GM12878 (cell line): ENCODE results near the gene TXNL4A. TPM values are rescaled to one million over a fixed set of nuclear protein-coding genes. Genes with fewer than 3 reads are reported as not detected.

Experiments
- ASH2L ChIP-seq: fragments of 300-600, 200-600 bp; sonication (generic); IDR thresholded peaks from 2 replicates; pipeline ENCODE4 v1.6.1; 2017; ENCODE audit warnings: low read depth, mild to moderate bottlenecking, borderline replicate concordance
- BACH1 ChIP-seq: fragments of 450-650 bp; IDR thresholded peaks from 2 replicates; pipeline ENCODE4 v1.6.1; 2017; ENCODE audit warnings: mild to moderate bottlenecking, borderline replicate concordance
- BMI1 ChIP-seq: fragments of 450-650 bp; IDR thresholded peaks from 2 replicates; pipeline ENCODE4 v1.6.1; 2016; ENCODE audit warnings: mild to moderate bottlenecking, moderate library complexity, borderline replicate concordance
- CREM ChIP-seq: IDR thresholded peaks from 2 replicates; pipeline ENCODE4 v1.6.1; 2014; ENCODE audit warnings: antibody characterized with exemption, low read depth
- DPF2 ChIP-seq: fragments of 450-650 bp; IDR thresholded peaks from 2 replicates; pipeline ENCODE4 v1.6.1; 2017; ENCODE audit warnings: mild to moderate bottlenecking
- EGR1 ChIP-seq, 2 experiments: IDR thresholded peaks; 1 replicate in 1 of 2; 2 replicates in 1 of 2; pipeline ENCODE4 v1.6.1; 2011 to 2012; ENCODE audit warnings: low read depth in 2 of 2, low read length in 2 of 2, borderline replicate concordance in 1 of 2, mild to moderate bottlenecking in 1 of 2, moderate library complexity in 1 of 2
- FOXK2 ChIP-seq: fragments of 450-650 bp; IDR thresholded peaks from 2 replicates; pipeline ENCODE4 v1.6.1; 2017; ENCODE audit warnings: mild to moderate bottlenecking, moderate library complexity
- GATAD2B ChIP-seq: fragments of 450-650 bp; conservative IDR thresholded peaks from 2 replicates; pipeline ENCODE4 v1.6.1; 2017; ENCODE audit warnings: low read depth, mild to moderate bottlenecking, moderate library complexity
- JUND ChIP-seq: IDR thresholded peaks from 2 replicates; pipeline ENCODE4 v1.6.1; 2012; ENCODE audit warnings: low read depth, mild to moderate bottlenecking, low read length, improper control_type of control experiment, moderate library complexity
- MEF2B ChIP-seq: fragments of 450-650 bp; IDR thresholded peaks from 2 replicates; pipeline ENCODE4 v1.6.1; 2018; ENCODE audit warnings: mild to moderate bottlenecking, moderate library complexity; ENCODE audit not compliant: partially characterized antibody, poor library complexity, severe bottlenecking
- NR2F1 ChIP-seq: fragments of 450-650 bp; conservative IDR thresholded peaks from 2 replicates; pipeline ENCODE4 v1.6.1; 2017; ENCODE audit warnings: mild to moderate bottlenecking
- PAX5 ChIP-seq: IDR thresholded peaks from 2 replicates; pipeline ENCODE4 v1.6.1; 2011; ENCODE audit warnings: low read depth, low read length, borderline replicate concordance
- RCOR1 ChIP-seq: conservative IDR thresholded peaks from 2 replicates; pipeline ENCODE4 v1.6.1; 2012; ENCODE audit warnings: low read depth, low read length, improper control_type of control experiment
- STAT3 ChIP-seq: IDR thresholded peaks from 2 replicates; pipeline ENCODE4 v1.6.1; 2011; ENCODE audit warnings: low read depth, low read length, improper control_type of control experiment
- WRNIP1 ChIP-seq: IDR thresholded peaks from 2 replicates; pipeline ENCODE4 v1.6.1; 2011; ENCODE audit warnings: low read depth, low read length, improper control_type of control experiment, borderline replicate concordance
- polyA plus RNA-seq, 11 experiments: library from polyadenylated mRNA; depleted of rRNA in 4 of 11; unstranded in 6 of 11; stranded (reverse) in 5 of 11; fragments of >200 nt; fragmentation: Nextera tagmentation in 4 of 11; fragmentation: Illumina TruSeq in 1 of 11; extraction: Ambion mirVana in 4 of 11; extraction: Trizol in 1 of 11; gene quantifications; 1 replicate in 1 of 11; 2 replicates in 10 of 11; pipeline versions ENCODE4 v1.2.1 to v1.2.3, GENCODE V29; 2011 to 2016; ENCODE audit warnings: inconsistent platforms in 2 of 11, missing spikeins in 2 of 11, low read depth in 1 of 11
- total RNA-seq, 4 experiments: library from RNA; depleted of rRNA in 3 of 4; stranded (reverse); fragments of >200 nt in 3 of 4; fragmentation: Illumina TruSeq in 1 of 4; extraction: Trizol in 1 of 4; gene quantifications; 2 replicates each; pipeline versions ENCODE4 v1.2.1 to v1.2.3, GENCODE V29; 2013 to 2021
- TF ChIP-seq, protein P1 (sequence below): fragments of 450-650 bp; IDR thresholded peaks from 2 replicates; pipeline ENCODE4 v1.6.1; 2017; ENCODE audit warnings: low read depth, mild to moderate bottlenecking, moderate library complexity
- TF ChIP-seq, protein P2 (sequence below): IDR thresholded peaks from 2 replicates; pipeline ENCODE4 v1.6.1; 2012; ENCODE audit warnings: mild to moderate bottlenecking, low read depth, low read length
- TF ChIP-seq, protein P3 (sequence below): IDR thresholded peaks from 2 replicates; pipeline ENCODE4 v1.6.1; 2011; ENCODE audit warnings: borderline replicate concordance, low read depth, mild to moderate bottlenecking, moderate library complexity, mixed read lengths, low read length; ENCODE audit not compliant: insufficient read depth; ENCODE audit errors: extremely low read length
- TF ChIP-seq, protein P4 (sequence below): fragments of 450-650 bp; IDR thresholded peaks from 2 replicates; pipeline ENCODE4 v1.6.1; 2016; ENCODE audit warnings: mild to moderate bottlenecking, moderate library complexity, borderline replicate concordance

TXNL4A gene
- total and polyA plus RNA-seq, 10 of the 15 experiments (the other 5 are each of a cell fraction or from before 2014, with no cell fraction given) = 38.4 to 329 (median 128) TPM

DNA sequence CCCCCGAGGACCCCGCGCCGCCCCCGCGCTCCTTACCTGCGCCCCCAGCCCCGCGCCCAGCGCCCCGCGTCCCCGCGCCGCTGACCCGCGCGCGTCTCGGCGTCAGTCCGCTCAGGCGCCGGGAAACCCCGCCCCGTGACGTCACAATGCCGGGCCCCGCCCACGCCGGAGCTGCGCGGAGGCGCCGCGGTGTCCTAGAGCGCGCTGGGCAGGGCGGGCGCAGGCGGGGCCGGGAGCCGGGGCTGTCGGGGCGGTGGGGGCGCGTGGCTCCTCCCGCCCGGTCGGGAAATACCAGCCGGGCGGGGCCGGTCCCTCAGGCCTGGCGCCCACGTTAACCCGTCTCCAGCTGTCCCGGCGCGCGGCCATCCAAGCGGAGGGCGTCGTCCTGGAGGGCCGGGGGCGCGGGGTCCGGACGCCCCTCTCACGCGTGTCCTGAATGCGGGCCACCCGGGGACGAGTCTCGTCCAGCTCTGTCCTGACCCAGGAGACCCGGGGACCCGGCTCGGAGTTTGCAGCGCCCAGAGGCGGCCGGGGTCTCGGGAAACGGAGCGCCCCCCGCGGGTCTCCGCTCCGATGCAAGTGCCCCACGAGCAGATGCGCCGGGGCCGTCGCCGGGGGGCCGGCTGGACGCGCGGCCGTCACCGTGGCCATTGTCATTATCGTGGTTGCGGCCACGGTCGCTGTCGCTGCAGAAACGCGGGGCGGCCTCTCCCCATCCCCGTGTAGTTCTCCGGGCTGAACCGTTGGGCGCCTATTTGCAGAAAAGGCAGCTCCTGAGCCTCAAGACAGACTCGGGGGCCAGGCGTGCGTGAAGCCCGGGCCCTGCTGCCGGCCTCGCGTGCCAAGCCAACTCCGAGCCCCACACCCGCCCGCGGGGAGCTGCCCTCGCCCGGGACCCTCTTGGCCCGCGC, 36.6 kb downstream of the TXNL4A start, which contains the start of gene SLC66A2 (continued):
- TF ChIP-seq CREM (peak; percentile 83), BACH1 (peak; percentile 36), DPF2 (peak; percentile 90), NR2F1 (peak; percentile 51), ASH2L (no peak), EGR1 (IDR thresholded peaks at IDR 0.05; ENCODE audit: borderline replicate concordance in 1 of 2, low read depth in 2 of 2, low read length in 2 of 2) (peak in 1 of 2 experiments; percentile 94; a peak in 2 of 3 replicates), RCOR1 (no peak), GATAD2B (peak; percentile 96), PAX5 (peak; percentile 18; the same call in 1 of the 2 replicates), STAT3 (no peak), MEF2B (peak; percentile 24), JUND (0 out of 2 replicates have a peak, but pooled peaks have one; percentile 13), FOXK2 (no peak), WRNIP1 (no peak), BMI1 (no peak)
- TF ChIP-seq, protein P1, sequence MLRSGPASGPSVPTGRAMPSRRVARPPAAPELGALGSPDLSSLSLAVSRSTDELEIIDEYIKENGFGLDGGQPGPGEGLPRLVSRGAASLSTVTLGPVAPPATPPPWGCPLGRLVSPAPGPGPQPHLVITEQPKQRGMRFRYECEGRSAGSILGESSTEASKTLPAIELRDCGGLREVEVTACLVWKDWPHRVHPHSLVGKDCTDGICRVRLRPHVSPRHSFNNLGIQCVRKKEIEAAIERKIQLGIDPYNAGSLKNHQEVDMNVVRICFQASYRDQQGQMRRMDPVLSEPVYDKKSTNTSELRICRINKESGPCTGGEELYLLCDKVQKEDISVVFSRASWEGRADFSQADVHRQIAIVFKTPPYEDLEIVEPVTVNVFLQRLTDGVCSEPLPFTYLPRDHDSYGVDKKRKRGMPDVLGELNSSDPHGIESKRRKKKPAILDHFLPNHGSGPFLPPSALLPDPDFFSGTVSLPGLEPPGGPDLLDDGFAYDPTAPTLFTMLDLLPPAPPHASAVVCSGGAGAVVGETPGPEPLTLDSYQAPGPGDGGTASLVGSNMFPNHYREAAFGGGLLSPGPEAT = no peak
- TF ChIP-seq, protein P2, sequence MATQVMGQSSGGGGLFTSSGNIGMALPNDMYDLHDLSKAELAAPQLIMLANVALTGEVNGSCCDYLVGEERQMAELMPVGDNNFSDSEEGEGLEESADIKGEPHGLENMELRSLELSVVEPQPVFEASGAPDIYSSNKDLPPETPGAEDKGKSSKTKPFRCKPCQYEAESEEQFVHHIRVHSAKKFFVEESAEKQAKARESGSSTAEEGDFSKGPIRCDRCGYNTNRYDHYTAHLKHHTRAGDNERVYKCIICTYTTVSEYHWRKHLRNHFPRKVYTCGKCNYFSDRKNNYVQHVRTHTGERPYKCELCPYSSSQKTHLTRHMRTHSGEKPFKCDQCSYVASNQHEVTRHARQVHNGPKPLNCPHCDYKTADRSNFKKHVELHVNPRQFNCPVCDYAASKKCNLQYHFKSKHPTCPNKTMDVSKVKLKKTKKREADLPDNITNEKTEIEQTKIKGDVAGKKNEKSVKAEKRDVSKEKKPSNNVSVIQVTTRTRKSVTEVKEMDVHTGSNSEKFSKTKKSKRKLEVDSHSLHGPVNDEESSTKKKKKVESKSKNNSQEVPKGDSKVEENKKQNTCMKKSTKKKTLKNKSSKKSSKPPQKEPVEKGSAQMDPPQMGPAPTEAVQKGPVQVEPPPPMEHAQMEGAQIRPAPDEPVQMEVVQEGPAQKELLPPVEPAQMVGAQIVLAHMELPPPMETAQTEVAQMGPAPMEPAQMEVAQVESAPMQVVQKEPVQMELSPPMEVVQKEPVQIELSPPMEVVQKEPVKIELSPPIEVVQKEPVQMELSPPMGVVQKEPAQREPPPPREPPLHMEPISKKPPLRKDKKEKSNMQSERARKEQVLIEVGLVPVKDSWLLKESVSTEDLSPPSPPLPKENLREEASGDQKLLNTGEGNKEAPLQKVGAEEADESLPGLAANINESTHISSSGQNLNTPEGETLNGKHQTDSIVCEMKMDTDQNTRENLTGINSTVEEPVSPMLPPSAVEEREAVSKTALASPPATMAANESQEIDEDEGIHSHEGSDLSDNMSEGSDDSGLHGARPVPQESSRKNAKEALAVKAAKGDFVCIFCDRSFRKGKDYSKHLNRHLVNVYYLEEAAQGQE = no peak
- TF ChIP-seq, protein P3, sequence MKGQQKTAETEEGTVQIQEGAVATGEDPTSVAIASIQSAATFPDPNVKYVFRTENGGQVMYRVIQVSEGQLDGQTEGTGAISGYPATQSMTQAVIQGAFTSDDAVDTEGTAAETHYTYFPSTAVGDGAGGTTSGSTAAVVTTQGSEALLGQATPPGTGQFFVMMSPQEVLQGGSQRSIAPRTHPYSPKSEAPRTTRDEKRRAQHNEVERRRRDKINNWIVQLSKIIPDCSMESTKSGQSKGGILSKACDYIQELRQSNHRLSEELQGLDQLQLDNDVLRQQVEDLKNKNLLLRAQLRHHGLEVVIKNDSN = no peak
- TF ChIP-seq, protein P4, sequence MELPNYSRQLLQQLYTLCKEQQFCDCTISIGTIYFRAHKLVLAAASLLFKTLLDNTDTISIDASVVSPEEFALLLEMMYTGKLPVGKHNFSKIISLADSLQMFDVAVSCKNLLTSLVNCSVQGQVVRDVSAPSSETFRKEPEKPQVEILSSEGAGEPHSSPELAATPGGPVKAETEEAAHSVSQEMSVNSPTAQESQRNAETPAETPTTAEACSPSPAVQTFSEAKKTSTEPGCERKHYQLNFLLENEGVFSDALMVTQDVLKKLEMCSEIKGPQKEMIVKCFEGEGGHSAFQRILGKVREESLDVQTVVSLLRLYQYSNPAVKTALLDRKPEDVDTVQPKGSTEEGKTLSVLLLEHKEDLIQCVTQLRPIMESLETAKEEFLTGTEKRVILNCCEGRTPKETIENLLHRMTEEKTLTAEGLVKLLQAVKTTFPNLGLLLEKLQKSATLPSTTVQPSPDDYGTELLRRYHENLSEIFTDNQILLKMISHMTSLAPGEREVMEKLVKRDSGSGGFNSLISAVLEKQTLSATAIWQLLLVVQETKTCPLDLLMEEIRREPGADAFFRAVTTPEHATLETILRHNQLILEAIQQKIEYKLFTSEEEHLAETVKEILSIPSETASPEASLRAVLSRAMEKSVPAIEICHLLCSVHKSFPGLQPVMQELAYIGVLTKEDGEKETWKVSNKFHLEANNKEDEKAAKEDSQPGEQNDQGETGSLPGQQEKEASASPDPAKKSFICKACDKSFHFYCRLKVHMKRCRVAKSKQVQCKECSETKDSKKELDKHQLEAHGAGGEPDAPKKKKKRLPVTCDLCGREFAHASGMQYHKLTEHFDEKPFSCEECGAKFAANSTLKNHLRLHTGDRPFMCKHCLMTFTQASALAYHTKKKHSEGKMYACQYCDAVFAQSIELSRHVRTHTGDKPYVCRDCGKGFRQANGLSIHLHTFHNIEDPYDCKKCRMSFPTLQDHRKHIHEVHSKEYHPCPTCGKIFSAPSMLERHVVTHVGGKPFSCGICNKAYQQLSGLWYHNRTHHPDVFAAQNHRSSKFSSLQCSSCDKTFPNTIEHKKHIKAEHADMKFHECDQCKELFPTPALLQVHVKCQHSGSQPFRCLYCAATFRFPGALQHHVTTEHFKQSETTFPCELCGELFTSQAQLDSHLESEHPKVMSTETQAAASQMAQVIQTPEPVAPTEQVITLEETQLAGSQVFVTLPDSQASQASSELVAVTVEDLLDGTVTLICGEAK = no peak
